Upper lobe of left lung (tissue), 4 donors: ENCODE measurements around the gene PHF3.

ENCODE experiments used
- EP300 ChIP-seq, 4 donors: sonication (generic); formaldehyde crosslinking; IDR thresholded peaks; one replicate each; pipeline ENCODE4 v1.5.1; 2017; ENCODE audit warnings: antibody characterized with exemption in 4 of 4, control low read depth in 2 of 4
- POLR2A ChIP-seq, 4 donors: fragments of 450-650 bp; IDR thresholded peaks; one replicate each; pipeline ENCODE4 v1.5.1; 2016 to 2017; ENCODE audit warnings: antibody characterized with exemption in 4 of 4, mild to moderate bottlenecking in 2 of 4
- TF ChIP-seq, protein P1 (sequence below), 6 experiments: fragments of 450-650 bp in 4 of 6; fragments of 200-600 bp in 2 of 6; sonication (generic) in 2 of 6; IDR thresholded peaks; one replicate each; pipeline ENCODE4 v1.5.1; 2016 to 2019; ENCODE audit warnings: antibody characterized with exemption in 6 of 6

DNA sequence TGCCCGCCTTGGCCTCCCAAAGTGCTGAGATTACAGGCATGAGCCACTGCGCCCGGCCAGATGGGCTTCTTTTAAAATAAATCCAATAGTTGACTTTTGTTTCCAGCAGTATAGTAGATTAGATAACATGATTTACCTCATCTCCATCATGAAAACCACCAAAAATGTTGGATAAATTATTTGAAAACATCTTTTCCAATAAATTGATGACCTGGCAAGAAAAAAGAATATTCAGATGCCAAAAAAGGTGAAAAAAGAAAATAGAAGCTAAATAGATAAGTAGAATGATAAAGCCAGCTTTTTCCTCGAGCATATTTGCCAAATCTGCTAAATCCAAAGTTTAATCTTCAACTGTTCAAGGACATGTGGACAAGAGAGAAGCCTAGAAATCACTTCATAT lies 109.2 kb downstream of the PHF3 start:
- TF ChIP-seq, protein P1, sequence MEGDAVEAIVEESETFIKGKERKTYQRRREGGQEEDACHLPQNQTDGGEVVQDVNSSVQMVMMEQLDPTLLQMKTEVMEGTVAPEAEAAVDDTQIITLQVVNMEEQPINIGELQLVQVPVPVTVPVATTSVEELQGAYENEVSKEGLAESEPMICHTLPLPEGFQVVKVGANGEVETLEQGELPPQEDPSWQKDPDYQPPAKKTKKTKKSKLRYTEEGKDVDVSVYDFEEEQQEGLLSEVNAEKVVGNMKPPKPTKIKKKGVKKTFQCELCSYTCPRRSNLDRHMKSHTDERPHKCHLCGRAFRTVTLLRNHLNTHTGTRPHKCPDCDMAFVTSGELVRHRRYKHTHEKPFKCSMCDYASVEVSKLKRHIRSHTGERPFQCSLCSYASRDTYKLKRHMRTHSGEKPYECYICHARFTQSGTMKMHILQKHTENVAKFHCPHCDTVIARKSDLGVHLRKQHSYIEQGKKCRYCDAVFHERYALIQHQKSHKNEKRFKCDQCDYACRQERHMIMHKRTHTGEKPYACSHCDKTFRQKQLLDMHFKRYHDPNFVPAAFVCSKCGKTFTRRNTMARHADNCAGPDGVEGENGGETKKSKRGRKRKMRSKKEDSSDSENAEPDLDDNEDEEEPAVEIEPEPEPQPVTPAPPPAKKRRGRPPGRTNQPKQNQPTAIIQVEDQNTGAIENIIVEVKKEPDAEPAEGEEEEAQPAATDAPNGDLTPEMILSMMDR (IDR thresholded peaks at IDR 0.05): no peak
- no peak for TF ChIP-seq POLR2A (IDR thresholded peaks at IDR 0.05)
- no peak for TF ChIP-seq EP300 (IDR thresholded peaks at IDR 0.05)
